HG03039 (cell line): Measurements from ENCODE around the gene CFAP298.

ENCODE experiments used
- ATAC-seq: cut with Tn5 transposase; IDR thresholded peaks from one replicate; pipeline ENCODE4 v1.9.1; 2021; ENCODE audit warnings: mild to moderate bottlenecking, moderate library complexity; ENCODE audit not compliant: unreplicated experiment

CFAP298 gene

GRCh38 chr21:32599526-32599925, 12.7 kb downstream of the CFAP298 start:
- ATAC-seq = no peak

GRCh38 chr21:32599091-32599490, 13.1 kb downstream of the CFAP298 start:
- no peak for ATAC-seq

- no peak for ATAC-seq
These were observed 15.0 kb downstream of the CFAP298 start for GRCh38 chr21:32597205-32597604.

GRCh38 chr21:32595431-32595830, 16.7 kb downstream of the CFAP298 start:
- ATAC-seq = no peak

GRCh38 chr21:32593690-32594089, 18.5 kb downstream of the CFAP298 start:
- ATAC-seq = no peak

- no peak for ATAC-seq
These were observed 19.2 kb downstream of the CFAP298 start for GRCh38 chr21:32592929-32593502.

GRCh38 chr21:32590130-32590529, 22.0 kb downstream of the CFAP298 start:
- no peak for ATAC-seq

GRCh38 chr21:32587651-32588050, 24.5 kb downstream of the CFAP298 start:
- ATAC-seq = no peak

- no peak for ATAC-seq
These were observed 25.1 kb downstream of the CFAP298 start for GRCh38 chr21:32587120-32587519.

- ATAC-seq = no peak
These were observed 26.2 kb downstream of the CFAP298 start for GRCh38 chr21:32585970-32586369.

GRCh38 chr21:32585042-32585710, 27.0 kb downstream of the CFAP298 start, which contains the start of gene TCP10L:
Gene TCP10L (minus strand): TSS chr21:32585523. CDS start chr21:32584304, 1,219 bp downstream.
- ATAC-seq = no peak

GRCh38 chr21:32584472-32584871, 27.7 kb downstream of the CFAP298 start:
- ATAC-seq = no peak

- no peak for ATAC-seq
These were observed 30.4 kb downstream of the CFAP298 start for GRCh38 chr21:32581732-32582131.

- no peak for ATAC-seq
These were observed 31.2 kb downstream of the CFAP298 start for GRCh38 chr21:32580949-32581348.

- ATAC-seq = no peak
These were observed 34.0 kb downstream of the CFAP298 start for GRCh38 chr21:32578107-32578691.

- no peak for ATAC-seq
These were observed 36.2 kb downstream of the CFAP298 start for GRCh38 chr21:32576011-32576410.

GRCh38 chr21:32574946-32575925, 36.9 kb downstream of the CFAP298 start:
- no peak for ATAC-seq

- no peak for ATAC-seq
These were observed 39.4 kb downstream of the CFAP298 start for GRCh38 chr21:32572574-32573420.

GRCh38 chr21:32570456-32570855, 41.7 kb downstream of the CFAP298 start:
- ATAC-seq = no peak
